ENCODE results near the gene DOK7. TPM values are rescaled to one million over a fixed set of nuclear protein-coding genes. Genes with fewer than 3 reads are reported as not detected.

The DOK7 gene
- total RNA-seq, 1 experiment from 2014 or later = 7.6 TPM

GRCh38 chr4:3524349-3524748 is 61.2 kb downstream of the DOK7 start:
- Histone ChIP-seq H3K9me2 (ENCODE audit: insufficient read depth) (no peaks in the 10 kb centered on the region), H3K27ac (no peak overlapping the region), H3F3A (ENCODE audit: insufficient read depth, low read depth) (no peaks in the 10 kb centered on the region), H2AFZ (no peak overlapping the region), H3K4me3 (no peak overlapping the region), H3K36me3 (ENCODE audit: low read depth) (no peaks in the 10 kb centered on the region), H3K79me2 (ENCODE audit: low read depth) (no peaks in the 10 kb centered on the region; the same call in 1 of the 2 replicates), H3K9me3 (ENCODE audit: insufficient read depth, low read depth) (no peaks in the 10 kb centered on the region), H3K4me1 (replicated peaks; ENCODE audit: insufficient read depth) (no peaks in the 10 kb centered on the region), H3K4me2 (no peak overlapping the region), H3K27me3 (ENCODE audit: insufficient read depth, low read depth) (no peaks in the 10 kb centered on the region), H4K20me1 (ENCODE audit: insufficient read depth) (no peaks in the 10 kb centered on the region; the same call in 1 of the 2 replicates)
- no TSS peak for BruUV-seq (replicated peaks)
- no peak for TF ChIP-seq CTCF (conservative IDR thresholded peaks at IDR 0.05)
- TF ChIP-seq EZH2 (IDR thresholded peaks at IDR 0.05; ENCODE audit: low read depth) = no peak
- ChIA-PET CTCF (no interaction called here), POLR2A (ENCODE audit: unreplicated experiment) (no interaction called here)
- DNase-seq = no peak
- intact Hi-C loops (cut with micrococcal nuclease; ENCODE audit: unreplicated experiment) = no loop called here

GRCh38 chr4:3524920-3525319 is 61.8 kb downstream of the DOK7 start:
- Histone ChIP-seq H3K4me1 (replicated peaks; ENCODE audit: insufficient read depth) (no peaks in the 10 kb centered on the region), H3K79me2 (ENCODE audit: low read depth) (no peaks in the 10 kb centered on the region; the same call in 1 of the 2 replicates), H3K27ac (no peak overlapping the region), H3K4me2 (no peak overlapping the region), H3K9me3 (ENCODE audit: insufficient read depth, low read depth) (no peaks in the 10 kb centered on the region), H2AFZ (no peak overlapping the region), H3K27me3 (ENCODE audit: insufficient read depth, low read depth) (no peaks in the 10 kb centered on the region), H4K20me1 (ENCODE audit: insufficient read depth) (no peaks in the 10 kb centered on the region; the same call in 1 of the 2 replicates), H3F3A (ENCODE audit: insufficient read depth, low read depth) (no peaks in the 10 kb centered on the region), H3K36me3 (ENCODE audit: low read depth) (no peaks in the 10 kb centered on the region), H3K9me2 (ENCODE audit: insufficient read depth) (no peaks in the 10 kb centered on the region), H3K4me3 (no peak overlapping the region)
- TF ChIP-seq CTCF (conservative IDR thresholded peaks at IDR 0.05) (no peak), EZH2 (IDR thresholded peaks at IDR 0.05; ENCODE audit: low read depth) (no peak)
- DNase-seq = no peak
- intact Hi-C loops (cut with micrococcal nuclease; ENCODE audit: unreplicated experiment) = no loop called here
- CTCF ChIA-PET = no interaction called here
- POLR2A ChIA-PET (ENCODE audit: unreplicated experiment) = no interaction called here
- BruUV-seq (replicated peaks) = no TSS peak

GRCh38 chr4:3525532-3526430 is 62.7 kb downstream of the DOK7 start:
- ChIA-PET CTCF (no interaction called here), POLR2A (ENCODE audit: unreplicated experiment) (no interaction called here)
- no peak overlapping the region for H3K4me2 ChIP-seq
- intact Hi-C loops (cut with micrococcal nuclease; ENCODE audit: unreplicated experiment) = no loop called here
- H3K9me3 ChIP-seq (ENCODE audit: insufficient read depth, low read depth) = no peaks in the 10 kb centered on the region
- no peaks in the 10 kb centered on the region; the same call in 1 of the 2 replicates for H4K20me1 ChIP-seq (ENCODE audit: insufficient read depth)
- no peaks in the 10 kb centered on the region for H3F3A ChIP-seq (ENCODE audit: insufficient read depth, low read depth)
- no peaks in the 10 kb centered on the region for H3K27me3 ChIP-seq (ENCODE audit: insufficient read depth, low read depth)
- H3K4me3 ChIP-seq = no peak overlapping the region
- no peak for TF ChIP-seq EZH2 (IDR thresholded peaks at IDR 0.05; ENCODE audit: low read depth)
- H3K36me3 ChIP-seq (ENCODE audit: low read depth) = no peaks in the 10 kb centered on the region
- no peak for DNase-seq
- no peaks in the 10 kb centered on the region for H3K9me2 ChIP-seq (ENCODE audit: insufficient read depth)
- peaks cover 1% of the 10 kb centered on the region; the same call in 1 of the 2 replicates for H3K4me1 ChIP-seq (replicated peaks; ENCODE audit: insufficient read depth)
- H2AFZ ChIP-seq = no peak overlapping the region
- no peak overlapping the region for H3K27ac ChIP-seq
- BruUV-seq (replicated peaks) = no TSS peak
- H3K79me2 ChIP-seq (ENCODE audit: low read depth) = peaks cover 5% of the 10 kb centered on the region

Data from PC-9 (cell line).